Measurements from ENCODE around the gene E4F1. TPM values are rescaled to one million over a fixed set of nuclear protein-coding genes. Genes with fewer than 3 reads are reported as not detected.

E4F1 gene
- total and polyA plus RNA-seq, 2 of the 13 experiments (the other 11 are each of a cell fraction or from before 2014, with no cell fraction given), result 13.8 to 19.5 TPM

- no peak for FAIRE-seq
- Histone ChIP-seq H3K9me3 (ENCODE audit: low read length) (no peaks in the 10 kb centered on the region), H3K9ac (ENCODE audit: insufficient read depth, low read depth, low read length) (no peak overlapping the region), H3K4me2 (ENCODE audit: low read depth, low read length) (no peak overlapping the region), H4K20me1 (ENCODE audit: insufficient read depth, low read length) (no peaks in the 10 kb centered on the region), H3K27ac (ENCODE audit: extremely low read length, insufficient read depth, low read length) (no peak overlapping the region), H3K79me2 (ENCODE audit: insufficient read depth, low read length) (no peaks in the 10 kb centered on the region), H3K27me3 (ENCODE audit: control insufficient read depth in 1 of 2, insufficient read depth in 2 of 2, low read length in 2 of 2) (no peaks in the 10 kb centered on the region), H3K4me3 (replicated peaks in 1 of 3; ENCODE audit: insufficient read depth in 1 of 3, low read depth in 2 of 3, low read length in 3 of 3) (no peak overlapping the region), H3K4me1 (ENCODE audit: insufficient read depth, low read length) (no peaks in the 10 kb centered on the region), H2AFZ (ENCODE audit: low read length) (no peak overlapping the region), H3K36me3 (replicated peaks in 1 of 2; ENCODE audit: control insufficient read depth in 1 of 2, insufficient read depth in 2 of 2, low read length in 2 of 2) (peaks cover 10 to 30% of the 10 kb centered on the region in 2 experiments; a peak in 2 of 5 replicates)
- in situ Hi-C loops (cut with HindIII; ENCODE audit: extremely low pct_ligation_motif_present, low pct_unique_long_range_greater_than_20kb) (no loop called here), intact Hi-C loops (cut with micrococcal nuclease; ENCODE audit: unreplicated experiment) (no loop called here)
- 94% methylated on average over 8 of the region's 21 CpGs for WGBS (ENCODE audit: low lambda C conversion rate)
- BruUV-seq (replicated peaks), result no TSS peak
- TF ChIP-seq KDM5B (CRISPR knock-in tag; IDR thresholded peaks at IDR 0.05; ENCODE audit: borderline replicate concordance) (no peak), ZNF160 (CRISPR knock-in tag; IDR thresholded peaks at IDR 0.05) (no peak), ZNF263 (CRISPR knock-in tag; IDR thresholded peaks at IDR 0.05) (no peak), E2F5 (CRISPR knock-in tag; conservative IDR thresholded peaks at IDR 0.05) (no peak), ZNF816 (CRISPR knock-in tag; IDR thresholded peaks at IDR 0.05; ENCODE audit: borderline replicate concordance) (no peak), ZFP36L1 (CRISPR knock-in tag; IDR thresholded peaks at IDR 0.05) (no peak), HMG20B (CRISPR knock-in tag; conservative IDR thresholded peaks at IDR 0.05) (no peak), CEBPB (IDR thresholded peaks at IDR 0.05; ENCODE audit: borderline replicate concordance, low read depth, low read length) (peak; percentile 58), AGO2 (optimal IDR thresholded peaks at IDR 0.05; ENCODE audit: low read depth, low read length) (peak; percentile 14), MXD4 (CRISPR knock-in tag; IDR thresholded peaks at IDR 0.05) (no peak), ZMAT5 (CRISPR knock-in tag; IDR thresholded peaks at IDR 0.05; ENCODE audit: borderline replicate concordance, low read depth) (no peak), CEBPG (CRISPR knock-in tag; IDR thresholded peaks at IDR 0.05) (no peak), ZMYM4 (CRISPR knock-in tag; IDR thresholded peaks at IDR 0.05) (no peak)
- TF ChIP-seq, protein P1, sequence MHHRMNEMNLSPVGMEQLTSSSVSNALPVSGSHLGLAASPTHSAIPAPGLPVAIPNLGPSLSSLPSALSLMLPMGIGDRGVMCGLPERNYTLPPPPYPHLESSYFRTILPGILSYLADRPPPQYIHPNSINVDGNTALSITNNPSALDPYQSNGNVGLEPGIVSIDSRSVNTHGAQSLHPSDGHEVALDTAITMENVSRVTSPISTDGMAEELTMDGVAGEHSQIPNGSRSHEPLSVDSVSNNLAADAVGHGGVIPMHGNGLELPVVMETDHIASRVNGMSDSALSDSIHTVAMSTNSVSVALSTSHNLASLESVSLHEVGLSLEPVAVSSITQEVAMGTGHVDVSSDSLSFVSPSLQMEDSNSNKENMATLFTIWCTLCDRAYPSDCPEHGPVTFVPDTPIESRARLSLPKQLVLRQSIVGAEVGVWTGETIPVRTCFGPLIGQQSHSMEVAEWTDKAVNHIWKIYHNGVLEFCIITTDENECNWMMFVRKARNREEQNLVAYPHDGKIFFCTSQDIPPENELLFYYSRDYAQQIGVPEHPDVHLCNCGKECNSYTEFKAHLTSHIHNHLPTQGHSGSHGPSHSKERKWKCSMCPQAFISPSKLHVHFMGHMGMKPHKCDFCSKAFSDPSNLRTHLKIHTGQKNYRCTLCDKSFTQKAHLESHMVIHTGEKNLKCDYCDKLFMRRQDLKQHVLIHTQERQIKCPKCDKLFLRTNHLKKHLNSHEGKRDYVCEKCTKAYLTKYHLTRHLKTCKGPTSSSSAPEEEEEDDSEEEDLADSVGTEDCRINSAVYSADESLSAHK (CRISPR knock-in tag; IDR thresholded peaks at IDR 0.05; ENCODE audit: borderline replicate concordance), result no peak
- DNase-seq (ENCODE audit: low spot score), result no peak
- ATAC-seq, result no peak
- CTCF ChIA-PET (ENCODE audit: low intra/inter-chr PET ratio, low total read pairs), result no interaction called here
- POLR2A ChIA-PET, result interaction anchor here (1.0 kb wide), 2 partner anchors 17 to 19 kb away, joined by 3 read pairs; partner anchors contain the start of gene TRAF7
Measured at GRCh38 chr16:2174396-2175131, 48.8 kb upstream of the E4F1 start.
